Coronary artery (tissue), 2 donors: ENCODE measurements around the gene PADI1.

ENCODE experiments used
- DNase-seq: peaks from one replicate; pipeline ENCODE4 v3.0.0-alpha.2; 2017; ENCODE audit warnings: low spot score
- H3K27ac ChIP-seq, 2 donors: fragments of 200-600 bp; sonication (generic); one replicate each; pipeline ENCODE4 v1.5.1; 2016 to 2019
- H3K4me3 ChIP-seq: fragments of 200-600 bp; sonication (generic); 2 replicates; pipeline ENCODE4 v1.5.1; 2016; ENCODE audit warnings: mild to moderate bottlenecking, moderate library complexity
- TF ChIP-seq, protein P1 (sequence below): fragments of 200-600 bp; sonication (generic); IDR thresholded peaks from one replicate; pipeline ENCODE4 v1.5.1; 2019; ENCODE audit warnings: antibody characterized with exemption

PADI1 gene

DNA sequence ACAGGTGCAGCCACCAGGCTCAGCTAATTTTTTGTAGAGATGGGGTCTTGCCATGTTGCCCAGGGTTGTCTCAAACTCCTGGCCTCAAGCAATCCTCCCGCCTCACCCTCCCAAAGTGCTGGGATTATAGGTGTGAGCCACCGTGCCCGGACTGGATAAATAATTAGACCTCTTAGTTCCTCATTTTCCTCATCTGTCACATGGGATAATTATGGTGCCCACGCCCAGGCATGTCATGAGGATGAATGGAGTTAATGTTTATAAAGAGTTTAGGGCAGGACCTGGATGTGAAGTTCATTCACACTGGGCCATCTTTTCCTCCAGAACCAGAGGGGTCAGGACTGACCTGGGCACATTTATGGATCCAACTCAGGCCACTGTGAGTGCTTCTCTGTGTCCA, 67.7 kb downstream of the PADI1 start:
- TF ChIP-seq, protein P1, sequence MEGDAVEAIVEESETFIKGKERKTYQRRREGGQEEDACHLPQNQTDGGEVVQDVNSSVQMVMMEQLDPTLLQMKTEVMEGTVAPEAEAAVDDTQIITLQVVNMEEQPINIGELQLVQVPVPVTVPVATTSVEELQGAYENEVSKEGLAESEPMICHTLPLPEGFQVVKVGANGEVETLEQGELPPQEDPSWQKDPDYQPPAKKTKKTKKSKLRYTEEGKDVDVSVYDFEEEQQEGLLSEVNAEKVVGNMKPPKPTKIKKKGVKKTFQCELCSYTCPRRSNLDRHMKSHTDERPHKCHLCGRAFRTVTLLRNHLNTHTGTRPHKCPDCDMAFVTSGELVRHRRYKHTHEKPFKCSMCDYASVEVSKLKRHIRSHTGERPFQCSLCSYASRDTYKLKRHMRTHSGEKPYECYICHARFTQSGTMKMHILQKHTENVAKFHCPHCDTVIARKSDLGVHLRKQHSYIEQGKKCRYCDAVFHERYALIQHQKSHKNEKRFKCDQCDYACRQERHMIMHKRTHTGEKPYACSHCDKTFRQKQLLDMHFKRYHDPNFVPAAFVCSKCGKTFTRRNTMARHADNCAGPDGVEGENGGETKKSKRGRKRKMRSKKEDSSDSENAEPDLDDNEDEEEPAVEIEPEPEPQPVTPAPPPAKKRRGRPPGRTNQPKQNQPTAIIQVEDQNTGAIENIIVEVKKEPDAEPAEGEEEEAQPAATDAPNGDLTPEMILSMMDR = no peak
- no peak overlapping the region for H3K4me3 ChIP-seq
- no peak for DNase-seq
- no peak overlapping the region for H3K27ac ChIP-seq

DNA sequence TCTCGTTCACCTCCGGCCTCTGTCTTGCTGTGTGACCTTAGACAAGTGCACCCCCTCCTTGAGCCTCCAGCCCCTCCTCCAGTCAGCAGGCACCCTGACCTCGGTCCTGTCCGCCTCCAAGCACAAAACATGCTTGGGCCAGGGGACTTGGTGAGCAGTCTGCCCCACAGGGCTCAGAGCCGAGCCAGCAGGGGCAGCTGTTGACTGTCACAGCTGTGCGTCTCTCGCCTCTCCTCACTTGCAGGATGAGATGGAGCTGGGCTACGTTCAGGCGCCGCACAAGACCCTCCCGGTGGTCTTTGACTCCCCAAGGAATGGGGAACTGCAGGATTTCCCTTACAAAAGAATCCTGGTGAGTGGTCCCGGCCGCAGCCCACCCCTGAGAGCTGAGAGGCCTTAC, 68.2 kb downstream of the PADI1 start:
- no peak for DNase-seq
- Histone ChIP-seq H3K4me3 (no peak overlapping the region), H3K27ac (no peak overlapping the region)
- TF ChIP-seq, protein P1 = no peak

DNA sequence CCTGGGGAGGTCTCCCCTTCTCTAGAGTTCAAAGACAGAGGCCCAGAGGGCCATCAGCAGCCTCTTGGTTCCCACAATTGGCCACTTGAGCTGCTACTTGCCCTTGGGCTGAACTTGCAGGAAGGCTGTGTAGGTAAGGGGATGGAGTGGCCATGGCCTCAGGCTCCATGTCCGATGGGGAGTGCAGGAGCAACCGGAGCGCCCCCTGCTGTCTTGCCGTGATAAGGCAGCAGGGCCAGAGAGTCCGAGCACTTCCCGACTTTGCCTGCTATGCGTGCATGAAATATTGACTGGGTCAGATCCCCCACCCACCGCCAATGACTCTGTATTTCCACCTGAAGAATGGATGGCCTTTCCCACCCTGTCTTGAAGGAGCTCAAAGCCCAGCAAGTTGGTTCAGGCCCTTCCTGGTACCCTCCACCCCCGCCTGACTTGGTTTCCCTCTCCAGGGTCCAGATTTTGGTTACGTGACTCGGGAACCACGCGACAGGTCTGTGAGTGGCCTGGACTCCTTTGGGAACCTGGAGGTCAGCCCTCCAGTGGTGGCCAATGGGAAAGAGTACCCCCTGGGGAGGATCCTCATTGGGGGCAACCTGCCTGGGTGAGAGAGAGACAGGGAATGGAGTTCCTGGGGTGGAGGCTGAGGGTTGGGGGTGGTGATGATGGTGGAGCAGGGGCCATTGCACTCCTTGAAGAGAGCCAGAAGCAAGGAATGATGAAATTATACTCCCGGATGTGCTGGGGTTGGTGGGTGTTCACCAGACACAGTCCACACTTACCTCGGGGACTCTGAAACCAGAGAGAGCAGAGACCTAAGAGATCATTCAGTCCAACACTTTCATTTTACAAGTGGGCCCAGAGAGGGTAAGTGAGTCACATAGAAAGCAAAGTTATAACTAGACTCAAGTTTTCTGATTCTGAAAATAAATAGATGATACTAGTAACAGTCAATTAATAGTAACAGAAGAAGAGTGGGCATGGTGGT, 69.5 kb downstream of the PADI1 start:
- H3K4me3 ChIP-seq = no peak overlapping the region
- H3K27ac ChIP-seq = no peak overlapping the region
- TF ChIP-seq, protein P1 = no peak
- DNase-seq = no peak

DNA sequence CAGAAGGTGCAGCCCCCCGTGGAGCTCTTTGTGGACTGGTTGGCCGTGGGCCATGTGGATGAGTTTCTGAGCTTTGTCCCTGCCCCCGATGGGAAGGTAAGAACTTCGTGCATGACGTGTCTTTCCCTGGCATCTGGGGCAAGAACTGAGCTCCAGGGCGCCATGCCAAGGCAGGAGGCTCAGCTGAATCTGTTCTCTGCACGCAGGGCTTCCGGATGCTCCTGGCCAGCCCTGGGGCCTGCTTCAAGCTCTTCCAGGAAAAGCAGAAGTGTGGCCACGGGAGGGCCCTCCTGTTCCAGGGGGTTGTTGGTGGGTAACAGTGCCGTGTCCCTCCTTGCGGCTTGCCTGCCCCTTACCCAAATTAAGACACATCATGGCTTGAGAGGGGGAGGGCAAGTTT, 71.6 kb downstream of the PADI1 start:
- TF ChIP-seq, protein P1 = no peak
- DNase-seq = no peak
- H3K4me3 ChIP-seq = no peak overlapping the region

DNA sequence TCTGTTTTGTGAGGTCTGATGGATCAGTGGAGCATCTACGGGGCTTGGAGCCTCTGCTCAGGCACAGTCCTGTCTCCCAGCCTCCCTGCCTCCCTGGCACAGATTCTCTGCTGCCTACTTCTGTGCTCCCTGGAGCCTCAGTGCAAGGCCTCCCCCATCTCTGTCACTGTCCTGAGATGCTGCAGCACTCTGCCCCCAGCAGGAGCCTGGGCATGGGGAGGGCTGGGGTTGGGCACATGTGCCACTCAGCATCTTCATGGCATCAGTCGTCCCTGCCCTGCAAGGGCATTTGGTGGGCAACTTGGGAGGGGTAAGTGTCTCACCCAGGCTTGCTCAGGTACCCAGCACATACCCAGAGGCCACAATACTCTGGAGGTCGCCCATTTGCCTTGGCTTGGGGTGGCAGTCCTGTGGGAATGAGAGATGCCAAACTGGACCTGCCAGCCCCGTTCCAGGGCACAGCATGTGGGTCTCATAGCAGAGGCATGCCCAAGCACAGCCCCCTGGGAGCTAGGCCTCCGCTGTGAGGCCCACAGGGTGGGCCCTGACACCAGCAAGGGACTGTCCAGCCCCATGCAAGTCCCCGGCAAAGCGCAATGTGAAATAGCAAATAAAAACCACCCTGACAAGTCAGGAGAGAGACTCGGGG, 72.7 kb downstream of the PADI1 start:
- H3K4me3 ChIP-seq = no peak overlapping the region
- TF ChIP-seq, protein P1 = no peak
- H3K27ac ChIP-seq = no peak overlapping the region
- no peak for DNase-seq

More for the DNA sequence above, 71.6 kb downstream of the PADI1 start:
- no peak overlapping the region for H3K27ac ChIP-seq

DNA sequence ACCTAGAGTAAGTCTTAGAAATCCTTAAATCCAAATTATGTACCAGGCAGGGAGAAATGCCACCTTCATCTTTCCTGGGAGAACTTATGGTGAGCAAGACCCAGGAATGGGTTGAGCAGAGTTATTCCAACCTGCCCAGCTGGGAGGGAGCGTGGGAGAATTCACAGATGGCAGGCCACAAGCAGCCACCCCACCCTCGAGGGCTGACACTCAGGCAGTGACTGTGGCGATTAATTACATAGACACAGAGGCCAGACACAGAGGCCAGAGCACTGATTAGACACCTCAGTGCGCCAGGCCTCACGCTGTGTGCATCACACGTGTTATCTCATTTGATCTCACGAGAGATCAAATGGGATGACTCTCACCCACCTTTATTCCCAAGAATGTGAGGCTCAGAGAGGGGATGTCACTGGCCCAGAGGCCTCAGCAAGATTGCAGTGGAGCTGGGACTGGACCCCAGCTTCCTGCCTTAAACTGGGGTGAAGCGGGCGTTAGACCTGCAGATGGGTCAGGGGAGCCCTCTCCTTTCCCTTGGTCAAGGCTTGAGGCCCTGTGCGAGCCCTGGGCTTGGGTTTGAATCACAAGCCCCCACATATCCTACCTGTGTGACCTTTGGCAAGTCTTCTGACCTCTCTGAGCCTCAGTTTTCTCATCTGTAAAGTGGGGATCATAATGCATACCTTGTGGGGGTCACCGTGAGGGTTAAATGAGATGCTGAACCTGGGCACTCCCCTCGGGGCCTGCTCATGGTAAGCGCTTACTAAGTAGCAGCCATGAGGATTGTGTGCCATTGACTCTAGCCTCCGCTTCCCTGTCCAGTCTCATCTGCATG, 74.3 kb downstream of the PADI1 start:
- no peak for DNase-seq
- TF ChIP-seq, protein P1 = no peak
- Histone ChIP-seq H3K4me3 (no peak overlapping the region), H3K27ac (no peak overlapping the region)
